K562 (cell line): ENCODE results near the gene SPAG17. TPM values are rescaled to one million over a fixed set of nuclear protein-coding genes. Genes with fewer than 3 reads are reported as not detected.

Source experiments
- BRD4 ChIP-seq: fragments of 200-600 bp; sonication (generic); IDR thresholded peaks from 2 replicates; pipeline ENCODE4 v1.6.1; 2017; ENCODE audit warnings: inconsistent platforms
- CBX1 ChIP-seq: sonication (generic); IDR thresholded peaks from 2 replicates; pipeline ENCODE4 v1.6.1; 2016; ENCODE audit warnings: antibody characterized with exemption, low read depth, mild to moderate bottlenecking
- CREM ChIP-seq: IDR thresholded peaks from 2 replicates; pipeline ENCODE4 v1.6.1; 2014; ENCODE audit warnings: antibody characterized with exemption, low read depth
- DEAF1 ChIP-seq: fragments of 450-650 bp; formaldehyde crosslinking; IDR thresholded peaks from 2 replicates; pipeline ENCODE4 v1.4.0; 2020; ENCODE audit warnings: mild to moderate bottlenecking, moderate library complexity
- DNMT1 ChIP-seq: fragments of 450-650 bp; IDR thresholded peaks from 2 replicates; pipeline ENCODE4 v1.6.1; 2016; ENCODE audit warnings: antibody characterized with exemption, mild to moderate bottlenecking
- E2F4 ChIP-seq: sonication (generic); formaldehyde crosslinking; IDR thresholded peaks from 2 replicates; pipeline ENCODE4 v1.8.0; 2022; ENCODE audit warnings: mild to moderate bottlenecking, low read depth, missing genetic modification reagents
- EGR1 ChIP-seq: fragments of 450-650 bp; conservative IDR thresholded peaks from 2 replicates; pipeline ENCODE4 v1.6.1; 2017; ENCODE audit warnings: mild to moderate bottlenecking
- GABPA ChIP-seq: fragments of 200-800 bp; sonication (Bioruptor generic); conservative IDR thresholded peaks from 2 replicates; pipeline ENCODE4 v1.6.1; 2016; ENCODE audit warnings: low read depth, missing genetic modification characterization, missing compliant biosample characterization
- GTF2E2 ChIP-seq: fragments of 200-800 bp; sonication (Bioruptor generic); IDR thresholded peaks from 2 replicates; pipeline ENCODE4 v1.6.1; 2016; ENCODE audit warnings: missing genetic modification characterization, missing compliant biosample characterization
- HDAC6 ChIP-seq: IDR thresholded peaks from 2 replicates; pipeline ENCODE4 v1.6.1; 2012; ENCODE audit warnings: low read depth, mild to moderate bottlenecking, control low read depth, inconsistent platforms, low read length, moderate library complexity
- MYC ChIP-seq, 2 experiments: fragments of 250-450 bp in 1 of 2; sonication (Bioruptor Pico) in 1 of 2; IDR thresholded peaks; 2 replicates each; pipeline versions ENCODE4 v1.5.1 to v1.6.1; 2012 to 2021; ENCODE audit warnings: low read depth in 2 of 2, borderline replicate concordance in 1 of 2, improper control_type of control experiment in 1 of 2, low read length in 1 of 2, mild to moderate bottlenecking in 1 of 2, moderate library complexity in 1 of 2
- NR2C1 ChIP-seq, 2 experiments: fragments of 450-650 bp; IDR thresholded peaks; 2 replicates each; pipeline ENCODE4 v1.6.1; 2017; ENCODE audit warnings: mild to moderate bottlenecking in 2 of 2, antibody characterized with exemption in 1 of 2, inconsistent platforms in 1 of 2, missing compliant biosample characterization in 1 of 2, missing genetic modification characterization in 1 of 2
- SMARCE1 ChIP-seq: fragments of 450-650 bp; IDR thresholded peaks from 2 replicates; pipeline ENCODE4 v1.7.1; 2016; ENCODE audit warnings: mild to moderate bottlenecking
- SNRNP70 ChIP-seq: fragments of 200-400 bp; formaldehyde crosslinking; optimal IDR thresholded peaks from 2 replicates; pipeline ENCODE3; 2017; ENCODE audit warnings: low read depth, low read length
- TBP ChIP-seq: optimal IDR thresholded peaks from 2 replicates; pipeline ENCODE3; 2011; ENCODE audit warnings: low read depth, low read length, improper control_type of control experiment
- ZBTB17 ChIP-seq: fragments of 450-650 bp; formaldehyde crosslinking; IDR thresholded peaks from 2 replicates; pipeline ENCODE4 v1.4.0; 2020; ENCODE audit warnings: mild to moderate bottlenecking
- ZNF57 ChIP-seq: fragments of 450-650 bp; formaldehyde crosslinking; IDR thresholded peaks from 2 replicates; pipeline ENCODE4 v1.4.0; 2020; ENCODE audit warnings: mild to moderate bottlenecking, moderate library complexity
- polyA plus RNA-seq, 8 experiments: library from polyadenylated mRNA; depleted of rRNA in 4 of 8; stranded (reverse) in 5 of 8; unstranded in 3 of 8; fragments of >200 nt; fragmentation: Nextera tagmentation in 2 of 8; fragmentation: Illumina TruSeq in 1 of 8; extraction: Ambion mirVana in 2 of 8; extraction: Trizol in 1 of 8; gene quantifications; 2 replicates each; pipeline versions ENCODE4 v1.2.1 to v1.2.3, GENCODE V29; 2011 to 2014; ENCODE audit warnings: inconsistent platforms in 1 of 8, missing spikeins in 1 of 8
- total RNA-seq, 7 experiments: library from RNA; depleted of rRNA in 6 of 7; stranded (reverse); fragments of >200 nt in 6 of 7; fragmentation: Illumina TruSeq in 2 of 7; extraction: Trizol in 2 of 7; gene quantifications; 2 replicates each; pipeline versions ENCODE4 v1.2.1 to v1.2.3, GENCODE V29; 2011 to 2021; ENCODE audit warnings: low replicate concordance in 1 of 7
- TF ChIP-seq, protein P1 (sequence below), 2 experiments: fragments of 450-650 bp in 1 of 2; sonication (generic) in 1 of 2; formaldehyde crosslinking in 1 of 2; IDR thresholded peaks; 2 replicates each; pipeline versions ENCODE4 v1.7.1 to v1.9.0; 2016 to 2022; ENCODE audit warnings: inconsistent platforms in 1 of 2, mild to moderate bottlenecking in 1 of 2, missing genetic modification reagents in 1 of 2

Gene SPAG17
- total and polyA plus RNA-seq, 9 of the 15 experiments (the other 6 are each of a cell fraction or from before 2014, with no cell fraction given) = 0.07 to 2.1 (median 1.5) TPM

DNA sequence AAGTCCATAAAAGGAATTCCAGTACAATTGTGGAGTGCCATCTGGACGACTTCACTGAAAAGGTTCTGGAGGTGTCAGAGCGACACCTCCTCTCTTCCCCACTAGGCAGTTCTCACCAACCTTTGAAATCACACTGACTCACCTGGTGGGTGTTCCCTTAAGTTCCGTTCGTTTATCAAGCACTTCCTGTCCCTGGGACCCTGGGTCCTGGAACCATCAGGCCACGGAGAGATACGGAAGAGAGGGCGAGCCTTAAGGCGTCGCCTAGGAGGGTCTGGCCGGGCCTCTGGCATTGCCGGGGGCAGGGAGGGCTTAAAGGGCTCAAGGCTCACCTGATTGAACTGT, 317 bp downstream of the SPAG17 start (continued):
- TF ChIP-seq, protein P1, sequence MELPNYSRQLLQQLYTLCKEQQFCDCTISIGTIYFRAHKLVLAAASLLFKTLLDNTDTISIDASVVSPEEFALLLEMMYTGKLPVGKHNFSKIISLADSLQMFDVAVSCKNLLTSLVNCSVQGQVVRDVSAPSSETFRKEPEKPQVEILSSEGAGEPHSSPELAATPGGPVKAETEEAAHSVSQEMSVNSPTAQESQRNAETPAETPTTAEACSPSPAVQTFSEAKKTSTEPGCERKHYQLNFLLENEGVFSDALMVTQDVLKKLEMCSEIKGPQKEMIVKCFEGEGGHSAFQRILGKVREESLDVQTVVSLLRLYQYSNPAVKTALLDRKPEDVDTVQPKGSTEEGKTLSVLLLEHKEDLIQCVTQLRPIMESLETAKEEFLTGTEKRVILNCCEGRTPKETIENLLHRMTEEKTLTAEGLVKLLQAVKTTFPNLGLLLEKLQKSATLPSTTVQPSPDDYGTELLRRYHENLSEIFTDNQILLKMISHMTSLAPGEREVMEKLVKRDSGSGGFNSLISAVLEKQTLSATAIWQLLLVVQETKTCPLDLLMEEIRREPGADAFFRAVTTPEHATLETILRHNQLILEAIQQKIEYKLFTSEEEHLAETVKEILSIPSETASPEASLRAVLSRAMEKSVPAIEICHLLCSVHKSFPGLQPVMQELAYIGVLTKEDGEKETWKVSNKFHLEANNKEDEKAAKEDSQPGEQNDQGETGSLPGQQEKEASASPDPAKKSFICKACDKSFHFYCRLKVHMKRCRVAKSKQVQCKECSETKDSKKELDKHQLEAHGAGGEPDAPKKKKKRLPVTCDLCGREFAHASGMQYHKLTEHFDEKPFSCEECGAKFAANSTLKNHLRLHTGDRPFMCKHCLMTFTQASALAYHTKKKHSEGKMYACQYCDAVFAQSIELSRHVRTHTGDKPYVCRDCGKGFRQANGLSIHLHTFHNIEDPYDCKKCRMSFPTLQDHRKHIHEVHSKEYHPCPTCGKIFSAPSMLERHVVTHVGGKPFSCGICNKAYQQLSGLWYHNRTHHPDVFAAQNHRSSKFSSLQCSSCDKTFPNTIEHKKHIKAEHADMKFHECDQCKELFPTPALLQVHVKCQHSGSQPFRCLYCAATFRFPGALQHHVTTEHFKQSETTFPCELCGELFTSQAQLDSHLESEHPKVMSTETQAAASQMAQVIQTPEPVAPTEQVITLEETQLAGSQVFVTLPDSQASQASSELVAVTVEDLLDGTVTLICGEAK (IDR thresholded peaks at IDR 0.05) = peak; percentile 80
- TF ChIP-seq, protein P1 (CRISPR knock-in tag; IDR thresholded peaks at IDR 0.05) = no peak
- TF ChIP-seq ZBTB17 (CRISPR knock-in tag) (no peak), MYC (IDR thresholded peaks at IDR 0.05; ENCODE audit: low read depth, low read length) (no peak), MYC (CRISPR knock-in tag; IDR thresholded peaks at IDR 0.05; ENCODE audit: borderline replicate concordance, low read depth) (no peak), CBX1 (no peak), E2F4 (no peak), SNRNP70 (no peak), CREM (no peak), DEAF1 (CRISPR knock-in tag) (no peak), SMARCE1 (no peak), EGR1 (no peak), TBP (peak; percentile 21), NR2C1 (IDR thresholded peaks at IDR 0.05) (no peak), NR2C1 (tag; IDR thresholded peaks at IDR 0.05) (no peak), ZNF57 (CRISPR knock-in tag) (no peak), DNMT1 (no peak), GTF2E2 (tag) (no peak), HDAC6 (no peak), GABPA (tag) (peak; percentile 65), BRD4 (no peak)
